GM23248 (cell line): ENCODE measurements around the gene TEDC2. TPM values are rescaled to one million over a fixed set of nuclear protein-coding genes. Genes with fewer than 3 reads are reported as not detected.
A peak's percentile ranks its signal among the peaks of the same experiment; 100 is the strongest.

ENCODE experiments used
- DNase-seq: peaks from one replicate; pipeline ENCODE4 v3.0.0-alpha.2; 2015
- H2AFZ ChIP-seq: fragments of 200-600 bp; sonication (generic); 2 replicates; pipeline ENCODE4 v1.6.1; 2016; ENCODE audit warnings: antibody characterized with exemption
- H3F3A ChIP-seq: fragments of 200-600 bp; sonication (generic); 2 replicates; pipeline ENCODE4 v1.6.1; 2016; ENCODE audit warnings: mild to moderate bottlenecking, antibody characterized with exemption, mixed run types; ENCODE audit not compliant: insufficient read depth
- H3K27ac ChIP-seq: fragments of 200-600 bp; sonication (generic); 2 replicates; pipeline ENCODE4 v1.5.1; 2016; ENCODE audit warnings: mild to moderate bottlenecking
- H3K27me3 ChIP-seq: fragments of 200-600 bp; sonication (generic); replicated peaks from 2 replicates; pipeline ENCODE4 v1.6.1; 2016; ENCODE audit warnings: mild to moderate bottlenecking; ENCODE audit not compliant: insufficient read depth
- H3K36me3 ChIP-seq: fragments of 200-600 bp; sonication (generic); 2 replicates; pipeline ENCODE4 v1.6.1; 2016; ENCODE audit warnings: low read depth, mild to moderate bottlenecking
- H3K4me1 ChIP-seq: fragments of 200-600 bp; sonication (generic); 2 replicates; pipeline ENCODE4 v1.6.1; 2016; ENCODE audit warnings: mild to moderate bottlenecking; ENCODE audit not compliant: insufficient read depth
- H3K4me2 ChIP-seq: fragments of 200-600 bp; sonication (generic); one replicate; pipeline ENCODE4 v1.6.1; 2016; ENCODE audit warnings: mild to moderate bottlenecking; ENCODE audit not compliant: unreplicated experiment
- H3K4me3 ChIP-seq: fragments of 200-600 bp; sonication (generic); 2 replicates; pipeline ENCODE4 v1.5.1; 2016; ENCODE audit warnings: mild to moderate bottlenecking
- H3K79me2 ChIP-seq: fragments of 200-600 bp; sonication (generic); 2 replicates; pipeline ENCODE4 v1.6.1; 2016; ENCODE audit warnings: mild to moderate bottlenecking; ENCODE audit not compliant: insufficient read depth
- H3K9ac ChIP-seq: fragments of 200-600 bp; sonication (generic); 2 replicates; pipeline ENCODE4 v1.6.1; 2016; ENCODE audit warnings: mild to moderate bottlenecking
- H3K9me2 ChIP-seq: fragments of 200-600 bp; sonication (generic); 2 replicates; pipeline ENCODE4 v1.6.1; 2016; ENCODE audit warnings: mixed run types, mild to moderate bottlenecking, moderate library complexity; ENCODE audit not compliant: insufficient read depth
- H3K9me3 ChIP-seq: fragments of 200-600 bp; sonication (generic); one replicate; pipeline ENCODE4 v1.6.1; 2017; ENCODE audit warnings: low read depth
- H4K20me1 ChIP-seq: fragments of 200-600 bp; sonication (generic); 2 replicates; pipeline ENCODE4 v1.6.0; 2016; ENCODE audit not compliant: insufficient read depth
- EZH2 ChIP-seq: fragments of 200-600 bp; sonication (generic); IDR thresholded peaks from 2 replicates; pipeline ENCODE4 v1.6.1; 2018; ENCODE audit warnings: antibody characterized with exemption, mild to moderate bottlenecking; ENCODE audit not compliant: insufficient read depth, poor library complexity, severe bottlenecking
- EZH2phosphoT487 ChIP-seq: fragments of 200-600 bp; sonication (generic); IDR thresholded peaks from 2 replicates; pipeline ENCODE4 v1.6.1; 2018; ENCODE audit warnings: antibody characterized with exemption, moderate library complexity, mild to moderate bottlenecking, low read depth; ENCODE audit not compliant: insufficient read depth
- WGBS, 2 experiments: methylation state at CpG; one replicate each; pipeline ENCODE4 v1.1.6; 2015 to 2017; ENCODE audit warnings: low lambda C conversion rate in 2 of 2, low coverage in 1 of 2; ENCODE audit errors: missing lambda C conversion rate in 2 of 2; 5-methylcytosine and 5-hydroxymethylcytosine counted together
- in situ Hi-C: fragments of 300-500 bp; cut with MboI; formaldehyde crosslinking; loops from 2 replicates; pipeline ENCODE4 v1.15.0; 2020
- polyA plus RNA-seq: library from polyadenylated mRNA; unstranded; fragments of >200 nt; fragmentation: Nextera tagmentation; extraction: Ambion mirVana; gene quantifications from 2 replicates; pipeline ENCODE4 v1.2.1, GENCODE V29; 2016
- total RNA-seq: library from RNA; depleted of rRNA; stranded (reverse); fragments of >200 nt; shearing (Covaris generic); gene quantifications from 2 replicates; pipeline ENCODE4 v1.2.3, GENCODE V29; 2014

The TEDC2 gene
- total and polyA plus RNA-seq, 2 experiments from 2014 or later: 4.8 to 6.8 TPM

DNA sequence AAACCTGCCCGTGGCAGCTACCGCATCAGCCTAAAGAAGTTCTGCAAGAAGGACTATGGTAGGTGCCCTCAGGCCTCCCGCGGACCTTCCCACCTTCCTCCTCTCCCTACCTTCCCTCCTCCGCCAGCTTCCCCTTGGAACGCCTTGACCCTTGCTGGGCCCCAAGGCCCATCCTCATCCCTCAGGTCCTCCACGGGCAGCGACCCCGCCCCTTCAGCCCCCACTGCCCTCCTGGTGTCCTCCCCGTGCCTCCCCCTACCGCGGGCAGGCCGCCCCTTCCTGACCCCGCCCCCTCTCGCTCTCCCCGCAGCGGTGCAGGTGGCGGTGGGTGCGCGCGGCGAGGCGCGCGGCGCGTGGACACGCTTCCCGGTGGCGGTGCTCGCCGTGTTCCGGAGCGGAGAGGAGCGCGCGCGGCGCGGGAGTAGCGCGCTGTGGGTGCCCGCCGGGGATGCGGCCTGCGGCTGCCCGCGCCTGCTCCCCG lies 13.6 kb downstream of the TEDC2 start:
- no peak for TF ChIP-seq EZH2
- TF ChIP-seq EZH2phosphoT487: no peak
- H3K9ac ChIP-seq: no peak overlapping the region
- no peaks in the 10 kb centered on the region for H3K27me3 ChIP-seq
- no peak overlapping the region for H2AFZ ChIP-seq
- in situ Hi-C loops: no loop called here
- H3K79me2 ChIP-seq: peaks cover 28% of the 10 kb centered on the region
- no peaks in the 10 kb centered on the region for H4K20me1 ChIP-seq
- no peaks in the 10 kb centered on the region for H3K36me3 ChIP-seq
- H3K4me2 ChIP-seq: peak overlapping the region; percentile 51
- H3K9me3 ChIP-seq: no peaks in the 10 kb centered on the region
- no peaks in the 10 kb centered on the region for H3K9me2 ChIP-seq
- no peaks in the 10 kb centered on the region for H3F3A ChIP-seq
- H3K27ac ChIP-seq: no peak overlapping the region
- H3K4me3 ChIP-seq: peak overlapping the region; percentile 93
- no peaks in the 10 kb centered on the region; the same call in 1 of the 2 replicates for H3K4me1 ChIP-seq
- no peak for DNase-seq
- 15 to 29% methylated on average over 18 to 37 of the region's 49 CpGs for WGBS, 2 experiments

DNA sequence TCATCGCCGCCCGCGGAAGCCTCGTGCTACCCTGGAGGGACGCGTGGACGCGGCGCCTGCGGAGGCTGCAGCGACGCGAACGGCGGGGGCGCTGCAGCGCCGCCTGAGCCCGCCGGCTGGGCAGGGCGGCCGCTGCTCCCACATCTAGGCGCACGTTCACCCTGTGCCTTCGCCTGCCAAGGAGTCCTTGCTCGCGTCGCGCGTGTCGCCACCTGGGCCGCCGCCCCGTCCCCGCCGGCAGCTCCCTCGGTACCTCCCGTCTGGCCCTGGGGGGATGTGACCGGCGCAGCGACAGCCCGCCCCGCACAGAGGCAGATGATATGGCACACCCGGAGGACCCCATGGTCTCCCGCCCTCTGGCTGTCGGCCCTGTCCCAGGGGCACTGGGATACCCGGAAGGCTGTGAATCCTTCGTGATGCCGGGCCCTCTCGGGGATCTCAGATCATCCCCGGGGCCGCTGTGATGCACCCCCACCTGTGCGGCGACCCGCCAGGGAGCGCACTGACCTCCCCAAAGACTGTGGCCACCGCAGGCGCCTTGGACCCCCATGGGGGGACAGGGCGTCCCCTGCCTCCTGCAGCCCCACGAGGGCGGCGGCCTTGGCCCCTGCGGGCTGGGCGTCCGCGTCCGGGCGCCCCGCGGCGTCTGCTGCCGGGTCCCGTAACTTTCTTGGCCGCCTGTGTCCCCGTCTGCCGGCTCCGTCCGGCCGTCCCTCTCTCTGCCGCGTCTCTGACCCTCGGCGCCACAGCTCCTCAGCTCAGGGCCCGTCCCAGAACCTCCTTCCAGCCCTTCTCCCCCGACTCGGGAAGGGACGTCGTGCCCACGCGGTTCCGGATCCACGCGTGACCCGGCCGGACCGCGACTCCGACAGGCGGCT lies 14.3 kb downstream of the TEDC2 start:
- Histone ChIP-seq H3K79me2 (peaks cover 35% of the 10 kb centered on the region), H4K20me1 (no peaks in the 10 kb centered on the region), H3K9me2 (no peaks in the 10 kb centered on the region), H3K27me3 (no peaks in the 10 kb centered on the region), H3K4me2 (peak overlapping the region; percentile 86), H3F3A (no peaks in the 10 kb centered on the region), H2AFZ (peak overlapping the region; percentile 90), H3K4me3 (peak overlapping the region; percentile 93), H3K9ac (peak overlapping the region; percentile 83), H3K9me3 (no peaks in the 10 kb centered on the region), H3K27ac (peak overlapping the region; percentile 49), H3K4me1 (no peaks in the 10 kb centered on the region; the same call in 1 of the 2 replicates), H3K36me3 (no peaks in the 10 kb centered on the region)
- TF ChIP-seq EZH2phosphoT487 (no peak), EZH2 (no peak)
- WGBS, 2 experiments: 1 to 2% methylated on average over 40 to 63 of the region's 100 CpGs
- in situ Hi-C loops: no loop called here
- peak; percentile 79 for DNase-seq

DNA sequence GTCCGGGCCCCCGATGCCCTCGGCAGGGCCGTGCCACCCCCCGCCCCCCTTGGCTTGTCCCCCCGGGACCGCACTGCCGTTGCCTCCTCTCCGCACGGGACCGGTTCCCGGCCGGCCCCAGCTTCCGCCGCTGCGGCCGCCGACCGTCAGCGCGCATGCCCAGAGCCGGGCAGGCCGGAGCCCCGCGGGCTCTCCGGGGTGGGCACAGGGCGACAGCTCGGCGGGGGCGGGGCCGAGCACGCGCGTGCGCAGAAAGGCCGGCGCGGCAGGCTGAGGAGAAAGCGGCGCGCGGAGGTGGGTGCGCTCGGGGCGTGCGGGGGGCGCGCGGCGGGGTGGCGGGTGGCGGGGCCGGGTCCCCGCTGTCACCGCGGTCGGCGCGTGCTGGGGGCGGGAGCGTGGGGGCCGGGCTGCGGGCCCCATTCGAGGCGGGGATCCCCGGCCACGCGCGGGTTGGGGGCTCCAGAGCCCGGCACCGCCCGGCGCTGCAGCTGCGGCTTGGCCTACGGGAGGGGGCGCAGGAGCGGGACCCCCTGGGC lies 15.0 kb downstream of the TEDC2 start, which contains the start of gene TBC1D24:
Gene TBC1D24, plus strand, starts transcription at position 251 of the 536 bp plus-strand sequence. CDS start 21,022 bp downstream, outside the sequence.
- Histone ChIP-seq H3K9me2 (no peaks in the 10 kb centered on the region), H4K20me1 (no peaks in the 10 kb centered on the region), H2AFZ (peak within 1 kb of the TSS; percentile 90), H3K27me3 (no peaks in the 10 kb centered on the region), H3K79me2 (peaks cover 37% of the 10 kb centered on the region), H3K9me3 (no peaks in the 10 kb centered on the region), H3K27ac (peak within 1 kb of the TSS; percentile 49), H3K4me1 (no peaks in the 10 kb centered on the region; the same call in 1 of the 2 replicates), H3F3A (no peaks in the 10 kb centered on the region), H3K36me3 (no peaks in the 10 kb centered on the region), H3K4me2 (peak within 1 kb of the TSS; percentile 86), H3K4me3 (peak within 1 kb of the TSS; percentile 93), H3K9ac (peak within 1 kb of the TSS; percentile 83)
- in situ Hi-C loops: no loop called here
- DNase-seq: peak; percentile 92
- TF ChIP-seq EZH2phosphoT487 (no peak), EZH2 (no peak)
- WGBS, 2 experiments: 1 to 10% methylated on average over 4 to 62 of the region's 77 CpGs

GRCh38 chr16:2475413-2476344 lies 15.8 kb downstream of the TEDC2 start:
- Histone ChIP-seq H3K27ac (no peak overlapping the region), H3K9me2 (no peaks in the 10 kb centered on the region), H3K27me3 (no peaks in the 10 kb centered on the region), H3F3A (no peaks in the 10 kb centered on the region), H3K4me3 (peak overlapping the region; percentile 93), H3K4me2 (peak overlapping the region; percentile 70), H3K4me1 (no peaks in the 10 kb centered on the region; the same call in 1 of the 2 replicates), H2AFZ (peak overlapping the region; percentile 59; the same call in 1 of the 2 replicates), H3K9ac (peak overlapping the region; percentile 69), H3K79me2 (peaks cover 40% of the 10 kb centered on the region), H3K36me3 (no peaks in the 10 kb centered on the region), H4K20me1 (no peaks in the 10 kb centered on the region), H3K9me3 (no peaks in the 10 kb centered on the region)
- TF ChIP-seq EZH2 (no peak), EZH2phosphoT487 (no peak)
- DNase-seq: peak; percentile 33
- WGBS, 2 experiments: 17 to 27% methylated on average over 30 to 48 of the region's 55 CpGs
- in situ Hi-C loops: no loop called here
